GM21423 (cell line): Measurements from ENCODE around the gene ITGAE.

Source experiments
- ATAC-seq: cut with Tn5 transposase; IDR thresholded peaks from one replicate; pipeline ENCODE4 v1.9.1; 2021; ENCODE audit warnings: mild to moderate bottlenecking, moderate library complexity; ENCODE audit not compliant: unreplicated experiment

Gene ITGAE

GRCh38 chr17:3672571-3672970 lies 128.4 kb downstream of the ITGAE start:
- ATAC-seq: no peak

DNA sequence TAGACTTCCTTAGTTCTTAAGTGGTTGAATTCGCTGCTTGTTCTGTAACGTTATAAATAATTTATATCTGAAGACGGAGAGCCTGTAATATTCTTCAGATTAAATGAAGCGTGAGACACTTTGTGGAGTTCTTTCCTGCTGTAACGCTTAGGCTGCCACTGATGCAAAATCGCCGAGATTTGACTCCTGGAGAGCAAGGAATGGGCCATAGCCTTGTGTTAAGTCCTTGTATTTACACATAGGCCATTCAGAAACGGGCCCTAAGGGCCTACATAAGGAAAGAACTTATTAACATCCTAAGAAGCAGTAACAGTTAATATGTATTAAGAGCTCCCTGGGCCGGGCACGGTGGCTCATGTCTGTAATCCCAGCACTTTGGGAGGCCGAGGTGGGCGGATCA lies 131.4 kb downstream of the ITGAE start:
- no peak for ATAC-seq

- peak; percentile 3 for ATAC-seq
Measured at GRCh38 chr17:3669085-3669347, 132.0 kb downstream of the ITGAE start.

DNA sequence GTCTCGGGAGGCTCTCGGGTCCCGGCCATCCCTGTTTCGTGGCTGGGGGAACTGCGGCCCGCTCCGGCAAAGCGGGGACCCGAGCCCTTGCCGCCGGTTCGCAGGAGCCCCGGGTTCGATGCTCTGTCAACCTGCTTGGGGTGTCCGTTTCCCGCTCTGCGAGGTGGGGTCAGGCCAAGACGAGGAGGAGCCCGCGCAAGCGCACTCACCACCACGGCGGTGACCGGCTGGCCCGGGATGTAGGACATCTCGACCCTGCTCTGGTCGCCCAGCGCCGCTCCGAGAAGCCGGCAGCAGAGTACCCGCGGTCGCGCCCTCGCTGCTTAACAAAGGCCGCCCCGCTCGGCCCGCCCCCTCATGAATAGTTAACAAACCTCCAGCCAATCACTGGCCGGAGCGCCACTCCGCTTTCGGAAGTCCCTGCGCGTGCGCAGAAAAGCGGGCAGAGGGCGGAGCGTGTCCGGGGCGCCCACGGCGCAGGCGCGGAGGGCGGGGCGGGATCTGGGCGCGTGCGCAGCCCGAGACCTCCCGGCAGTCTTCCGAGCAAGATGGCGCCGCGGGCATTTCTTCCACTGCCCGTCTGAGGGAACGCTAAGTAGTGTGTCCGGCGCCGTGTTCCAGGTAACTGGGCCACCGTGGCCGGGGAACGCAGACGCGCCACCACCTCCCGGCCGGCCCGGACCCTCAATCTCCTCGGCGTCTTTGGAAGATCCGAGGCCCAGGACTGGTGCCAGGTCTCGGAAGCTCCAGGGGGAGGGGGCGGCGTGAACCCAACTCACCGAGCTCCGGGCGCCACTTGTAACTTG lies 132.5 kb downstream of the ITGAE start, which contains the start of the genes EMC6 and TAX1BP3:
Gene EMC6 (plus strand): TSS at position 534 of the 806 bp plus-strand sequence. CDS start 335 bp downstream, outside the sequence.
Gene TAX1BP3 (minus strand): TSS at position 300 of the 806 bp plus-strand sequence. CDS start 52 bp downstream, at position 248.
- peak; percentile 89 for ATAC-seq

DNA sequence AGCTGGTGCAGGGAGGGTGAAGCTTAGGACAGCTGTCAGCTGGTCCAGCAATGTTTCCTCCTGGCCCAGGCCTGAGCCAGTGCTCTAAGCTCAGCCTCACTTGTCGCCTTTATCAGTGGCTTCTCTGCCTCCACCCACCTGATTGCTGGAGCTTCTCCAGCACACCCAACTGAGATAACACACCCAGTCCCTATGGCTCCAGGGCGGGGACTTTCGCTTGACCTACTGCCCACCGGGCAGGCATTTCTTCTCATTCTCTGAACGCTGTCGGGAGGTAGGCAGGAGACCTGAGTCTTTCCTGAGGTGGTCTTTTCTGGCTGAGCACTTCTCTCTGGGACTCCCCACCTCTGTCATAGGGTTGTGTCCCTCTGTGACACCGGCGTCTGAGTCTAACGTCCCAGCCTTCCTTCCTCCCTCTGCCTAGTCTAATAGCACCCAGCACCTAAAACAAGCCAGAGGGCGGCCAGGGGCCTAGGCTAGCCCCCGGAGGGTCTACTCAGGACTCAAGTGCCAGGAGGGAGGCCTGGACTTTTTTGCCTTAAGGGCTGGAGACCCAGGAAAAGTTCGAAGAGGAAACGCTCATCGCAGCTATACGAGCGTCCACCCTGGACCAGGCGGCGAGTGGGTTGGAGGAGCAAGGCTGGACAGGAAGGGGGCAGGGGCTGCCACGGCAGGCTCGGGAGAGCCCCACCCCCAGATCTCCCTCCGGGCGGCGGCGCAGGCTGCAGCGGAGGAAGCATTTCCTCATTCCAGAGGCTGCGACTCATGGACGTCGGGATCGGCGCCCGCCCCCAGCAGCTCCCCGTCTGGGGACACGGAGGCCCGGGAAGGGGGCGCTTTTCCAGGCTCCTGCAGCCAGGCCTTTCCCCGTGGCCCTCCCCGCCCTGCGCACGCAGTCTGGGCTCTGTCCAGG lies 133.4 kb downstream of the ITGAE start:
- peak; percentile 4 for ATAC-seq

DNA sequence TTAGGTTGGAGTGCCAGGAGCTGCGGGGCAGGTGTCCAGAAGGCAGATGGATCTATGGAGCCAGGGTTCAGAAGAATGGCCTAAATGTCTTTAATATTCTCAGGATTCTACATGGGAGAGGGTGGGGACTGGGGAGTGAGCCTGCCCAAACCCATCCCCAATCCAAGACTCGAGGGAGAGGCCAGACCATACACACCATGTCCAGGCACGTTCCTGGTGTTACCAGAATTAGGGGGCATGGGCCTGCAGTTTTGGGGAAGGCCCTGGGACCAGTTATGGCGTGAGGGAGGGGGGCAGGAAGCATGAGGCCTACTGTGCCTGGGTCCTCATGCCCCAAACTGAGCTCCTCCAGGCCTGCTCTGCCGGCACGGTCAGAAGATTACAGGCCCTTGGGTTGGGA lies 134.5 kb downstream of the ITGAE start:
- no peak for ATAC-seq

- ATAC-seq: no peak
Measured at GRCh38 chr17:3665834-3666233, 135.2 kb downstream of the ITGAE start.
